GM12873 (cell line): ENCODE results near the gene PDE4C.

Experiments used
- TF ChIP-seq, protein P1 (sequence below): IDR thresholded peaks from 2 replicates; pipeline ENCODE4 v1.5.1; 2012; ENCODE audit warnings: low read depth, mild to moderate bottlenecking, moderate library complexity, low read length, control low read depth; ENCODE audit not compliant: insufficient read depth; ENCODE audit errors: missing control alignments

The PDE4C gene

GRCh38 chr19:18251587-18252369 lies 25.5 kb upstream of the PDE4C start:
- TF ChIP-seq, protein P1, sequence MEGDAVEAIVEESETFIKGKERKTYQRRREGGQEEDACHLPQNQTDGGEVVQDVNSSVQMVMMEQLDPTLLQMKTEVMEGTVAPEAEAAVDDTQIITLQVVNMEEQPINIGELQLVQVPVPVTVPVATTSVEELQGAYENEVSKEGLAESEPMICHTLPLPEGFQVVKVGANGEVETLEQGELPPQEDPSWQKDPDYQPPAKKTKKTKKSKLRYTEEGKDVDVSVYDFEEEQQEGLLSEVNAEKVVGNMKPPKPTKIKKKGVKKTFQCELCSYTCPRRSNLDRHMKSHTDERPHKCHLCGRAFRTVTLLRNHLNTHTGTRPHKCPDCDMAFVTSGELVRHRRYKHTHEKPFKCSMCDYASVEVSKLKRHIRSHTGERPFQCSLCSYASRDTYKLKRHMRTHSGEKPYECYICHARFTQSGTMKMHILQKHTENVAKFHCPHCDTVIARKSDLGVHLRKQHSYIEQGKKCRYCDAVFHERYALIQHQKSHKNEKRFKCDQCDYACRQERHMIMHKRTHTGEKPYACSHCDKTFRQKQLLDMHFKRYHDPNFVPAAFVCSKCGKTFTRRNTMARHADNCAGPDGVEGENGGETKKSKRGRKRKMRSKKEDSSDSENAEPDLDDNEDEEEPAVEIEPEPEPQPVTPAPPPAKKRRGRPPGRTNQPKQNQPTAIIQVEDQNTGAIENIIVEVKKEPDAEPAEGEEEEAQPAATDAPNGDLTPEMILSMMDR, result peak; percentile 97

- TF ChIP-seq, protein P1, result no peak
Observed at GRCh38 chr19:18249834-18250233, 23.6 kb upstream of the PDE4C start.

DNA sequence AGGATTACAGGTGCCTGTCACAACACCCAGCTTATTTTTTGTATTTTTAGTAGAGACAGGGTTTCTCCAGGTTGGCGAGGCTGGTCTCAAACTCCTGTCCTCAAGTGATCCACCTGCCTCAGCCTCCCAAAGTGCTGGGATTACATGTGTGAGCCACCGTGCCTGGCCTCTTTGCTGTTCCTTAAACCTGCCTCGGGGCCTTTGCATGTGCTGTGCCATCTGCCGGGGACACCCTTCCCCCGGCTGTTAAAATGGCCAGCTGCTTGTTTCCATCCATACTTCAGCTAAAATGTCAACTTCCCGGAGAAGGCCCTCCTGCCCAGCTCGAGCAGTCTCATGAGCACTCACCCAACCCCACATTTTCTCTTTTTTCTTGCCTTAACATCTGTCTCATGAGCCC lies 19.1 kb upstream of the PDE4C start:
- TF ChIP-seq, protein P1, result no peak

GRCh38 chr19:18239303-18239702 lies 13.1 kb upstream of the PDE4C start:
- TF ChIP-seq, protein P1, result no peak

DNA sequence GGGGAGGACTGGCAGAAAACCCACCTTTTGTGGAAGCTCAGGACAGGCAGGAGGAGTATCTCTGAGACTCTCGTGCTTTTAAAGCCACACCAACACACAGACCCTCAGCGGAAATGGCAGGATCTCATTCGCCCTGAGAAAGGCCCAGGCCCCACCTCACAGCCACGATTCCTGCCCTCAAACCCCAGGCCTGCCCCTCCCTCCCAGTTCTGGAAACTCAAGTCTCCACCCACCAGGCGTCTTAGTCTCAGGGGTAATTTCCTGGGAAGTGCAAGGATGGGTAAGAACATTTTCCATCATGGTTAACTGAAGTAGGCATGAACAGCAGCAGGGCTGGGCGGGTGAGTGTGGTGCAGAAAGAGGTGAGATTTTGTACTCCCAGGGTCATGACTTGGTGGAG lies 8.0 kb upstream of the PDE4C start:
- TF ChIP-seq, protein P1, result no peak

DNA sequence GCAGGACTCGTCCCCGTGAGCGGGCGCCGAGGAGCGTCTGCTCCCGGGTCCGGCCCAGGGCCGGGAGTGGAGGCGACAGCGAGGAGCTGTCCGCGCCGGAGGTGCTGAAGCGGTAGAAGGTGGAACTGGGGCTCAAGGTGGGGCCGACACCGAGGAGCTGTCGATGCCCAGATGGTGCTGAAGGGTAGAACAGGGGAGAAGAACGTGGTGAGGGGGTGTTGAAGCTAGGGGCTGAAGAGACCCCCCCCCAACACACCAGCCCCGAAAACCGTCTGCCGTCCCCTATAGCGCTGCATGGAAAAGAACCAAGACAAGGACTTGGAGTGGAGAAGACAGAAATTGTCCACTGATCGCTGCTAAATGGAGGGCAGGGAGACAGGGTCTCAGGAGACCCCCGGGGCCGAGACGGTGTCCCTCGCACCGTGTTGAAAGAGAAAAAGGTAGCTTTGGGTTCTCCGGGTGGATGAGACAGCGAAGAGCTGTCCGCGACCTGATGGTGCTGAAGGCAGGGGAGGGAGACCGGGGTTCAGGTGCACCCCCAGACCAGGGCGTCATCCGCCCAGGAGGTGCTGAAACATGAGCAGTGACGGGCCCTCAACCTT lies 7.1 kb upstream of the PDE4C start:
- TF ChIP-seq, protein P1, result no peak

DNA sequence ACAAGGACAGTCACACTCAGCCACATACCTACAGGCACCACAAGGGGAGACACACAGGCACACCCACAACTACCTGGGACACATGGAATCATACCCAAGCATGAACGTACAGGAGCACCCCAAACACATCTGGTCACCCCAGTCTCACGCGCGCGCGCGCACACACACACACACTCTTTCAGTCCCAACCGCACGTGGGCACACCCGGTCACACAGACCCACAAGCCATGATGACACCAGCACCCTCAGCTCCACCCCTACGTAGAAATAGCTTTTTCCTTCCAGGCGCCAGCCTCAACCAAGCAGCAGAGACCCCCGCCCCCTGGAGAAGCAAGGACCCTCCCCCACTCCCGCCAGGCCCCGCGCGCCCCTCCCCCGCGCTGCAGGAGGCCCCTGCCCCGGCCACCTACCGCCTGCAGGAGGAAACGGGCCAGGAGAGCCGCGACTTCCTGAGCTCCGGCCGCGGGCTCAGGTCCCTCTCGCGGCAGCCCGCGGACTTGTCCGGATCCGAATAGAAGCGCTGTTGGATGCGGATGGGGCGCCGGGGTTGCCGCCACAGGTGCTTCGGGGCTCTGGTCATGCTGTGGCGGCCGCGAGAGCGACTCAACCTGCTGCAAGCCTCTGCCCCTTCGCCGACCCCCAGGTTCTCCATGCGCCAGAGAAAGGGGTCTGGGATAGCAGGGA lies 6.4 kb upstream of the PDE4C start:
- TF ChIP-seq, protein P1, result no peak
